ENCODE measurements around the gene EXOC1.

Gene EXOC1

DNA sequence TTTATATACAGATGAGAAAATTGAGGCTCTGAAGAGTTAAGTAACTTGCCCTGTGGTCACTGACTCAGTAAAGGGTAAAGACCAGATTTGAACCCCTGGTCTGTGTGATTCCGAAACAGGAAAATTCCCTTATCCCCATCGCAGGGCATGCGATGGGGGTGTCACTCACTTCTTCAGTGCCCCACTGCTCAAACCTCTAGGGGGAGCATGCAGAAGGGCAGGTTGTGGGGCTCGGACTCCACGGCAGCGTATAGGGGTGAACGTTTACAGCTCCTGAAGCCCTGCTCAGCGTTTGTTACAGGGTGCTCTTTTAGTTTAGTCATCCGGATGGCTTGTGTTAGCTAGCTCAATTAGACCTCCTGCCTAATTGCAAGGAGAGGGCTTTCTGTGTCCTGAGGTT, 3.7 kb upstream of the EXOC1 start:
- Histone ChIP-seq H3K36me3 (ENCODE audit: control insufficient read depth in 2 of 2, insufficient read depth in 2 of 2, low read length in 2 of 2) (no peaks in the 10 kb centered on the region), H3K4me3 (ENCODE audit: low read length in 2 of 2) (no peak overlapping the region), H3K27me3 (ENCODE audit: control insufficient read depth in 2 of 2, insufficient read depth in 2 of 2, low read length in 2 of 2) (peaks cover 0 to 5% of the 10 kb centered on the region in 2 donors), H3K9me3 (ENCODE audit: control insufficient read depth in 2 of 2, low read length in 2 of 2) (no peaks in the 10 kb centered on the region), H3K4me1 (ENCODE audit: control insufficient read depth in 2 of 2, insufficient read depth in 2 of 2, low read length in 2 of 2) (peaks cover 6 to 9% of the 10 kb centered on the region in 2 donors), H3K27ac (ENCODE audit: low read depth in 2 of 2, low read length in 2 of 2) (no peak overlapping the region), H3K9ac (ENCODE audit: low read depth in 1 of 2, low read length in 2 of 2) (no peak overlapping the region)

- Histone ChIP-seq H3K27ac (ENCODE audit: low read depth in 2 of 2, low read length in 2 of 2) (peak overlapping the region in 1 of 2 donors; percentile 12), H3K9ac (ENCODE audit: low read depth in 1 of 2, low read length in 2 of 2) (no peak overlapping the region), H3K9me3 (ENCODE audit: control insufficient read depth in 2 of 2, low read length in 2 of 2) (no peaks in the 10 kb centered on the region), H3K4me1 (ENCODE audit: control insufficient read depth in 2 of 2, insufficient read depth in 2 of 2, low read length in 2 of 2) (peaks cover 8 to 10% of the 10 kb centered on the region in 2 donors), H3K36me3 (ENCODE audit: control insufficient read depth in 2 of 2, insufficient read depth in 2 of 2, low read length in 2 of 2) (no peaks in the 10 kb centered on the region), H3K4me3 (ENCODE audit: low read length in 2 of 2) (no peak overlapping the region), H3K27me3 (ENCODE audit: control insufficient read depth in 2 of 2, insufficient read depth in 2 of 2, low read length in 2 of 2) (peaks cover 0 to 5% of the 10 kb centered on the region in 2 donors)
Observed at GRCh38 chr4:55851885-55852284, 1.6 kb upstream of the EXOC1 start.

DNA sequence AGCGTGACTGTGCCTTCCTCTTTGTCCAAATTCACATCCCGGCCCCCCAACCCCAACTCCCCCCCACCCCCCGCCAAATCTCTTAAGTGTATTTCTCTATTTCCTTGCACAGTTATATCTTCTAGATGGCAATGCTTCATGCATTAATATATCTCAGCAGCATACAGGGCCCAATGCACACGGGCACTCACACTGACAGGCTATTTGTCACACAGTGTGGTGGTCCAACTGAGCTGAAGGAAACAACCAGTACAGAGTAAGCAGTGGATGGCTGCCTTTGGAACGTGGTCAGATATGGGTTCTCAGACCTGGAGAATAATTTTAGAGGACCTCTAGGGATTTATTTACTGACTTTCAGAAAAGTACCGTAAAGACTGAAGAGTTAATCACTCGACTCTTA, 681 bp downstream of the EXOC1 start:
- Histone ChIP-seq H3K4me3 (ENCODE audit: low read length in 2 of 2) (peak overlapping the region; percentile 96 to 98), H3K27me3 (ENCODE audit: control insufficient read depth in 2 of 2, insufficient read depth in 2 of 2, low read length in 2 of 2) (peaks cover 0 to 5% of the 10 kb centered on the region in 2 donors), H3K9ac (ENCODE audit: low read depth in 1 of 2, low read length in 2 of 2) (peak overlapping the region; percentile 79 to 96), H3K9me3 (ENCODE audit: control insufficient read depth in 2 of 2, low read length in 2 of 2) (no peaks in the 10 kb centered on the region), H3K4me1 (ENCODE audit: control insufficient read depth in 2 of 2, insufficient read depth in 2 of 2, low read length in 2 of 2) (peaks cover 8 to 10% of the 10 kb centered on the region in 2 donors), H3K27ac (ENCODE audit: low read depth in 2 of 2, low read length in 2 of 2) (peak overlapping the region; percentile 81 to 83), H3K36me3 (ENCODE audit: control insufficient read depth in 2 of 2, insufficient read depth in 2 of 2, low read length in 2 of 2) (no peaks in the 10 kb centered on the region)

GRCh38 chr4:55857586-55857985, 4.1 kb downstream of the EXOC1 start:
- Histone ChIP-seq H3K4me3 (ENCODE audit: low read length in 2 of 2) (no peak overlapping the region), H3K4me1 (ENCODE audit: control insufficient read depth in 2 of 2, insufficient read depth in 2 of 2, low read length in 2 of 2) (peaks cover 8 to 10% of the 10 kb centered on the region in 2 donors), H3K27ac (ENCODE audit: low read depth in 2 of 2, low read length in 2 of 2) (no peak overlapping the region), H3K36me3 (ENCODE audit: control insufficient read depth in 2 of 2, insufficient read depth in 2 of 2, low read length in 2 of 2) (peaks cover 18 to 19% of the 10 kb centered on the region in 2 donors), H3K27me3 (ENCODE audit: control insufficient read depth in 2 of 2, insufficient read depth in 2 of 2, low read length in 2 of 2) (no peaks in the 10 kb centered on the region), H3K9ac (ENCODE audit: low read depth in 1 of 2, low read length in 2 of 2) (no peak overlapping the region), H3K9me3 (ENCODE audit: control insufficient read depth in 2 of 2, low read length in 2 of 2) (no peaks in the 10 kb centered on the region)

DNA sequence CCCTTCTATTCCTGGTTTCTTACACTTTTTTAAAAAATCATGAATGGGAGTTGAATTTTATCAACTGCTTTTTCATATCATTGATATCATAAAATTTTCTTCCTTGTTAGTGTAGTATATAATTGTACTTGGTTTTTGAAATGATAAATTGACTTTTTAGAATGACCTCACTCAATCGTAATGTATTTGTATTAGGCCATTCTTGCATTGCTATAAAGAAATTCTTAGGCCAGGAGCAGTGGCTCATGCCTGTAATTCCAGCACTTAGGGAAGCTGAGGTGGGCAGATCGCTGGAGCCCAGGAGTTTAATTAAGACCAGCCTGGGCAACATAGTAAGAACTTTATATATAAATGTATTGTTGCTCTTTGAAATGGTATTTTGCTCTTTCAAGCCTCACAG, 6.3 kb downstream of the EXOC1 start:
- Histone ChIP-seq H3K4me3 (ENCODE audit: low read length in 2 of 2) (no peak overlapping the region), H3K27ac (ENCODE audit: low read depth in 2 of 2, low read length in 2 of 2) (no peak overlapping the region), H3K36me3 (ENCODE audit: control insufficient read depth in 2 of 2, insufficient read depth in 2 of 2, low read length in 2 of 2) (peaks cover 22 to 28% of the 10 kb centered on the region in 2 donors), H3K9ac (ENCODE audit: low read depth in 1 of 2, low read length in 2 of 2) (no peak overlapping the region), H3K9me3 (ENCODE audit: control insufficient read depth in 2 of 2, low read length in 2 of 2) (no peaks in the 10 kb centered on the region), H3K27me3 (ENCODE audit: control insufficient read depth in 2 of 2, insufficient read depth in 2 of 2, low read length in 2 of 2) (no peaks in the 10 kb centered on the region), H3K4me1 (ENCODE audit: control insufficient read depth in 2 of 2, insufficient read depth in 2 of 2, low read length in 2 of 2) (peaks cover under 1 to 2% of the 10 kb centered on the region in 2 donors)

GRCh38 chr4:55864577-55865223, 11.3 kb downstream of the EXOC1 start:
- Histone ChIP-seq H3K27ac (ENCODE audit: low read depth in 2 of 2, low read length in 2 of 2) (no peak overlapping the region), H3K9ac (ENCODE audit: low read depth in 1 of 2, low read length in 2 of 2) (no peak overlapping the region), H3K27me3 (ENCODE audit: control insufficient read depth in 2 of 2, insufficient read depth in 2 of 2, low read length in 2 of 2) (no peaks in the 10 kb centered on the region), H3K9me3 (ENCODE audit: control insufficient read depth in 2 of 2, low read length in 2 of 2) (no peaks in the 10 kb centered on the region), H3K36me3 (ENCODE audit: control insufficient read depth in 2 of 2, insufficient read depth in 2 of 2, low read length in 2 of 2) (peaks cover 28 to 44% of the 10 kb centered on the region in 2 donors), H3K4me1 (ENCODE audit: control insufficient read depth in 2 of 2, insufficient read depth in 2 of 2, low read length in 2 of 2) (no peaks in the 10 kb centered on the region), H3K4me3 (ENCODE audit: low read length in 2 of 2) (no peak overlapping the region)

GRCh38 chr4:55865228-55865806, 11.9 kb downstream of the EXOC1 start:
- H3K9me3 ChIP-seq (ENCODE audit: control insufficient read depth in 2 of 2, low read length in 2 of 2): no peaks in the 10 kb centered on the region
- H3K4me3 ChIP-seq (ENCODE audit: low read length in 2 of 2): no peak overlapping the region
- no peak overlapping the region for H3K9ac ChIP-seq (ENCODE audit: low read depth in 1 of 2, low read length in 2 of 2)
- H3K36me3 ChIP-seq (ENCODE audit: control insufficient read depth in 2 of 2, insufficient read depth in 2 of 2, low read length in 2 of 2): peaks cover 30 to 45% of the 10 kb centered on the region in 2 donors
- H3K4me1 ChIP-seq (ENCODE audit: control insufficient read depth in 2 of 2, insufficient read depth in 2 of 2, low read length in 2 of 2): no peaks in the 10 kb centered on the region
- no peaks in the 10 kb centered on the region for H3K27me3 ChIP-seq (ENCODE audit: control insufficient read depth in 2 of 2, insufficient read depth in 2 of 2, low read length in 2 of 2)
- H3K27ac ChIP-seq (ENCODE audit: low read depth in 2 of 2, low read length in 2 of 2): no peak overlapping the region

- Histone ChIP-seq H3K4me3 (ENCODE audit: low read length in 2 of 2) (no peak overlapping the region), H3K9me3 (ENCODE audit: control insufficient read depth in 2 of 2, low read length in 2 of 2) (no peaks in the 10 kb centered on the region), H3K4me1 (ENCODE audit: control insufficient read depth in 2 of 2, insufficient read depth in 2 of 2, low read length in 2 of 2) (no peaks in the 10 kb centered on the region), H3K36me3 (ENCODE audit: control insufficient read depth in 2 of 2, insufficient read depth in 2 of 2, low read length in 2 of 2) (peaks cover 32 to 47% of the 10 kb centered on the region in 2 donors), H3K9ac (ENCODE audit: low read depth in 1 of 2, low read length in 2 of 2) (no peak overlapping the region), H3K27ac (ENCODE audit: low read depth in 2 of 2, low read length in 2 of 2) (no peak overlapping the region), H3K27me3 (ENCODE audit: control insufficient read depth in 2 of 2, insufficient read depth in 2 of 2, low read length in 2 of 2) (no peaks in the 10 kb centered on the region)
Observed at GRCh38 chr4:55866290-55866907, 13.0 kb downstream of the EXOC1 start.

DNA sequence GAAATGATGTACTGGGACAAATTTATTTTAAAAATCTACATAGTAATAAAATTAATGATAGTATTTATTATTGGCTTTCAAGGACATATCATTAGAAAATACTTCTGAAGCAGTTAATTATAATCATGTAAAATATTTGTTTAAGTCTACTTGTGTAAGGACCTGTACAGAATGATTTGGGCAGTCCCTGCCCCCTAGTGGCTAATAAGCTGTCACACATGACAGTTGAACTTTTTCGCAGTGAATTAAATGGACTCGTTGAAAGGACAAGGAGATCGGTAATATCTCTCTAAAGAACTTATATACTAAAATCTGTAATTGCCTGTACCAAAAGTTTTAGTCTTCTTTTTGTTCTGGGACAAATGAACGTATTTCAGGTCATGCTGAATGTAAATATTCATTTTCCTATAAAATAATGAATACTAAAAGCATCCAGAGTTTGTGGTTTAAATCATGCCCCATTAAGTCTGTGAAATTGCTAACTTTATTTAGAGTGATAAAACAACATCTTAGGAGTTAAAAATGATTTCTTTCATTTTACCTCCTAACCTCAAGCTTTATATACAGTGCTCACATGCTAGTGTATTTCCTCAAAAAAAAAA, 13.6 kb downstream of the EXOC1 start:
- Histone ChIP-seq H3K27me3 (ENCODE audit: control insufficient read depth in 2 of 2, insufficient read depth in 2 of 2, low read length in 2 of 2) (no peaks in the 10 kb centered on the region), H3K9ac (ENCODE audit: low read depth in 1 of 2, low read length in 2 of 2) (no peak overlapping the region), H3K9me3 (ENCODE audit: control insufficient read depth in 2 of 2, low read length in 2 of 2) (no peaks in the 10 kb centered on the region), H3K27ac (ENCODE audit: low read depth in 2 of 2, low read length in 2 of 2) (no peak overlapping the region), H3K4me3 (ENCODE audit: low read length in 2 of 2) (no peak overlapping the region), H3K4me1 (ENCODE audit: control insufficient read depth in 2 of 2, insufficient read depth in 2 of 2, low read length in 2 of 2) (no peaks in the 10 kb centered on the region), H3K36me3 (ENCODE audit: control insufficient read depth in 2 of 2, insufficient read depth in 2 of 2, low read length in 2 of 2) (peaks cover 36 to 51% of the 10 kb centered on the region in 2 donors)

DNA sequence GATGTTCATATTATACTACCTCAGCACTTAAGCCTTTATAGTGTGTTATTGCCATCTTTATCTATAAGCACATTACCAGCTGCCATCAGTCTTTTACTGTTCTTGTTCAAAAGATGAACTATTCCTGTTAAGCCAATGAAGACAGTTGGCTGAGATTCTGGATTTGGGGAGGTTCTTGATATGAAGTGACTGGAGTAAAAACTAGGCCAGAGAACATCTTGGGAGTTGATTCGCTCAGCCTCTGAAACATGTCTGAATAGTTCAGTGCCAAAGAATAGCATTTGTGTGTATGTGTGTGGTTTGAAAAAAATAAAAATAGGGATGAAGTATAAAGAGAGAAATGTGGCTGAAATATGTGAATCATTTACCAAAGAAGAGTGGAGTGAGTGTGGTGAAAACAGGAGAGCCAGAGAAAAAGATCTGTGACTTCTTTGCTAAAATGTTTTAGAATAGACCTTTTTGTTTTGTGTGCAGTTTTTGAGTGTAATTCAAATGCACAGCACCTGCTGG, 15.2 kb downstream of the EXOC1 start:
- H3K4me3 ChIP-seq (ENCODE audit: low read length in 2 of 2): no peak overlapping the region
- H3K9me3 ChIP-seq (ENCODE audit: control insufficient read depth in 2 of 2, low read length in 2 of 2): no peaks in the 10 kb centered on the region
- H3K36me3 ChIP-seq (ENCODE audit: control insufficient read depth in 2 of 2, insufficient read depth in 2 of 2, low read length in 2 of 2): peaks cover 37 to 50% of the 10 kb centered on the region in 2 donors
- no peaks in the 10 kb centered on the region for H3K4me1 ChIP-seq (ENCODE audit: control insufficient read depth in 2 of 2, insufficient read depth in 2 of 2, low read length in 2 of 2)
- no peaks in the 10 kb centered on the region for H3K27me3 ChIP-seq (ENCODE audit: control insufficient read depth in 2 of 2, insufficient read depth in 2 of 2, low read length in 2 of 2)
- H3K27ac ChIP-seq (ENCODE audit: low read depth in 2 of 2, low read length in 2 of 2): no peak overlapping the region
- no peak overlapping the region for H3K9ac ChIP-seq (ENCODE audit: low read depth in 1 of 2, low read length in 2 of 2)

All from mucosa of rectum (tissue), 2 donors.